Esophagus squamous epithelium (tissue), 4 donors: ENCODE results near the gene CDC42BPA.

Source experiments
- POLR2A ChIP-seq, 4 donors: fragments of 450-650 bp; IDR thresholded peaks; one replicate each; pipeline ENCODE4 v1.6.1; 2017; ENCODE audit warnings: antibody characterized with exemption in 4 of 4, mild to moderate bottlenecking in 4 of 4, moderate library complexity in 3 of 4
- TF ChIP-seq, protein P1 (sequence below), 6 experiments: fragments of 450-650 bp in 4 of 6; fragments of 200-600 bp in 2 of 6; sonication (generic) in 2 of 6; IDR thresholded peaks; one replicate each; pipeline ENCODE4 v1.5.1; 2016 to 2019; ENCODE audit warnings: antibody characterized with exemption in 6 of 6, mild to moderate bottlenecking in 4 of 6, moderate library complexity in 4 of 6

- TF ChIP-seq, protein P1, sequence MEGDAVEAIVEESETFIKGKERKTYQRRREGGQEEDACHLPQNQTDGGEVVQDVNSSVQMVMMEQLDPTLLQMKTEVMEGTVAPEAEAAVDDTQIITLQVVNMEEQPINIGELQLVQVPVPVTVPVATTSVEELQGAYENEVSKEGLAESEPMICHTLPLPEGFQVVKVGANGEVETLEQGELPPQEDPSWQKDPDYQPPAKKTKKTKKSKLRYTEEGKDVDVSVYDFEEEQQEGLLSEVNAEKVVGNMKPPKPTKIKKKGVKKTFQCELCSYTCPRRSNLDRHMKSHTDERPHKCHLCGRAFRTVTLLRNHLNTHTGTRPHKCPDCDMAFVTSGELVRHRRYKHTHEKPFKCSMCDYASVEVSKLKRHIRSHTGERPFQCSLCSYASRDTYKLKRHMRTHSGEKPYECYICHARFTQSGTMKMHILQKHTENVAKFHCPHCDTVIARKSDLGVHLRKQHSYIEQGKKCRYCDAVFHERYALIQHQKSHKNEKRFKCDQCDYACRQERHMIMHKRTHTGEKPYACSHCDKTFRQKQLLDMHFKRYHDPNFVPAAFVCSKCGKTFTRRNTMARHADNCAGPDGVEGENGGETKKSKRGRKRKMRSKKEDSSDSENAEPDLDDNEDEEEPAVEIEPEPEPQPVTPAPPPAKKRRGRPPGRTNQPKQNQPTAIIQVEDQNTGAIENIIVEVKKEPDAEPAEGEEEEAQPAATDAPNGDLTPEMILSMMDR (IDR thresholded peaks at IDR 0.05), result no peak
- TF ChIP-seq POLR2A (IDR thresholded peaks at IDR 0.05), result no peak
These were observed 335.7 kb downstream of the CDC42BPA start for GRCh38 chr1:226982451-226983177.
